ENCODE measurements around the gene SEPTIN10.
"Not testable (repeated sequence)": the region's sequence is repeated elsewhere in the genome, so short reads cannot be mapped to it uniquely, and the experiment has no call there.

SEPTIN10 gene

DNA sequence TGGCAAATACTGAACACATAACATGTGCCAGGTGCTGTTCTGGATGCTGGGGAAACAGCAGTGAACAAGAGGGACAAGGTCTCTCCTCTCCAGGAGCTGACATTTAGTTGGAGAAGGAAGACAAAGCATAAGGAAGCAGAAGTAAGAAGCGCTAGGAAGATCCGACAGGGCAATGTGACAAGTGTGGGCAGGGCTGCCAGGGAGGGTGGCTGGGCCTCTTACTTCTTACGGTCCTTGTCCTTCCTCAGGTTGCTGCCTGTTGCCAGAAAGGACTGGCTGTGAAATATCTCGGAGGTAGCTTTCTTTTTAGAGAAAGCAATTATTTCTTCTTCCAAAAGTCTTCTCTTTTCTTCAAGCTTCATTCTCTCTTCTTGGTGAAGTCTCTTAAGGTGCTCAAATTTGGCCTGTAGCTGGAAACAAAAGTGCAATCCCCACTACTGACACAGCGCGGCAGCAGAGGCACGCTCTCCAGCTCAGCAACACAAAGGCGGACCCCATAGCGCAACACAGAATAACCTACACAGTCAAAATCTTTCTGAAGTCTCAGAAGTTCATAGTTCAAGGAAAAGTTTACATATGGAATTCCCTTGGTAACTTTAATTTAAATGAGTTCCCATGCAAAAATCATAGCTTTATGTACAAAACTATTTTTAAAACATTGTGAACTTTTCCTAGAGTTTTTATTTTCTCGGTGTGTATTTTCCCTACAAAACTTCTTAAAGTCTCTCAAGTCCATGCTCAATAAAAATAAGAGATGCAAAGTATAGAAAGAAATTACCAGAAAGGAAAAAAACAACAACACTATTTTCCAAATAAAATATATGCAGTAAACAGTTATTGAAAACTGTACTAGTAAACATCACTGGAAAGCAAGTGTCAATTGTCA lies 67.7 kb downstream of the SEPTIN10 start:
- DNase-seq (ENCODE audit: low spot score) = peak; percentile 32

DNA sequence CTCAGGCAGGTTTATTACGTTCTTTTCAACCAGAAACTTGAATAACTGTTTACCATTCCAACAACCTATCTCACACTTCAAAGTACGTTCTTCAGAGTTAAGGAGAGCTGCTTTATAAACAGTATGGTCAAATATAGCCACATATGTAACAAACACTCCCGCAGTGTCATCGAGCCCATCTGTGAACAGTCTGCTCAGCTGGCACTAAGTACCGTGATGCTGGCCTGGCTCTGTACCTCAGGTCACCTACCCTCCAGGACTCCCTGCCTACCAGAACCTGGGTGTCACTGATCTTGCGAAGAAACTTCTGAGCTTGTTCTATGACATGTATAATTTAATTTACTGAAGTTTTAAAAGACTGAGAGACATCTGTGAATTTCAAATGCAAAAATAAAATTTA lies 71.4 kb downstream of the SEPTIN10 start:
- no peak for DNase-seq (ENCODE audit: low spot score)

DNA sequence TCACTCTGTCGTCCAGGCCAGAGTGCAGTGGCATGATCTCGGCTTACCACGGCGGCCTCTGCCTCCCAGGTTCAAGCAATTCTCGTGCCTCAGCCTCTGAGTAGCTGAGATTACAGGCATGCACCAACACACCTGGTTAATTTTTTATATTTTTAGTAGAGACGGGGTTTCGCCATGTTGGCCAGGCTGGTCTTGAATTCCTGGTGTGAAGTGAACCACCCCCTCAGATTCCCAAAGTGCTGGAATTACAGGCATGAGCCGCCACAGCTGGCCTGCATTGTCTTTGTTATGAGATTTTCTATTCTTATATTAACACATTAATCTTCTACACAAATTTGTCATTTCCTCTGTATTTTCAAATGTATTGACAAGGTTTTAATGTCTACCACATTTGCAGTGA lies 75.2 kb downstream of the SEPTIN10 start:
- no peak for DNase-seq (ENCODE audit: low spot score)

DNA sequence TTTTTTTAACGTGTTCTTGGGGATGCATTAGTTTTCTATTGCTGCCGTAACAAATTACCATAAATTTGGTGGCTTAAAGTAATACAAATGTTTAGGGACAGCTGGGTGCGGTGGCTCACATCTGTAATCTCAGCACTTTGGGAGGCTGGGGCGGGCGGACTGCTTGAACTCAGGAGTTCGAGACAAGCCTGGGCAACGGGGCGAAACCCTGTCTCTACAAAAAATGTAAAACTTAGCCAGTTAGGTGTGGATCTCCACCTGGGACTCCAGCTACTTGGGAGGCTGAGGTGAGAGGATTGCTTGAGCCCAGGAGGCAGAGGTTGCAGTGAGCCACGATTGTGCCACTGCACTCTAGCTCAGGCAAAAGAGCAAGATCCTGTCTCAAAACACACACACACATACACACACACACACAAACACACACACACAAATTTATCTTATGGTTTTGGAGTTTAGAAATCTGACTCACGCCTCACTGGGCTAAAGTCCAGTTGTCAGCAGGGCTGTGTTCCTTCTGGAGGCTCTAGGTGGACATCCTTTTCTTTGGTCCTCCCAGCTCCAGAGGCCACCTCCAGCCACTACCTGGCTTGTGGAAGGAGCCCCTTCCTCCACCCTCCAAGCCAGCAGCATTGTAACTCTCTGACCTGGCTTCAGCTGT lies 76.1 kb downstream of the SEPTIN10 start:
- no peak for DNase-seq (ENCODE audit: low spot score)

DNA sequence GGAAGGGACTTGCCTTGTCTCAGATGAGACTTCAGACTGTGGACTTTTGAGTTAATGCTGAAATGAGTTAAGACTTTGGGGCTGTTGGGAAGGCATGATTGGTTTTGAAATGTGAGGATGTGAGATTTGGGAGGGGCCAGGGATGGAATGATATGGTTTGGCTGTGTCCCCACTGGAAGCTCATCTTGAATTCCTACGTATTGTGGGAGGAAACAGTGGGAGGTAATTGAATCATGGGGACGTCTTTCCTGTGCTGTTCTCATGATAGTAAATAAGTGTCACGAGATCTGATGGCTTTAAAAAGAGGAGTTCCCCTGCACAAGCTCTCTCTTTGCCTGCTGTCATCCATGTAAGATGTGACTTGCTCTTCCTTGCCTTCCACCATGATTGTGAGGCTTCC lies 77.2 kb downstream of the SEPTIN10 start:
- DNase-seq (ENCODE audit: low spot score) = not testable (repeated sequence)

DNA sequence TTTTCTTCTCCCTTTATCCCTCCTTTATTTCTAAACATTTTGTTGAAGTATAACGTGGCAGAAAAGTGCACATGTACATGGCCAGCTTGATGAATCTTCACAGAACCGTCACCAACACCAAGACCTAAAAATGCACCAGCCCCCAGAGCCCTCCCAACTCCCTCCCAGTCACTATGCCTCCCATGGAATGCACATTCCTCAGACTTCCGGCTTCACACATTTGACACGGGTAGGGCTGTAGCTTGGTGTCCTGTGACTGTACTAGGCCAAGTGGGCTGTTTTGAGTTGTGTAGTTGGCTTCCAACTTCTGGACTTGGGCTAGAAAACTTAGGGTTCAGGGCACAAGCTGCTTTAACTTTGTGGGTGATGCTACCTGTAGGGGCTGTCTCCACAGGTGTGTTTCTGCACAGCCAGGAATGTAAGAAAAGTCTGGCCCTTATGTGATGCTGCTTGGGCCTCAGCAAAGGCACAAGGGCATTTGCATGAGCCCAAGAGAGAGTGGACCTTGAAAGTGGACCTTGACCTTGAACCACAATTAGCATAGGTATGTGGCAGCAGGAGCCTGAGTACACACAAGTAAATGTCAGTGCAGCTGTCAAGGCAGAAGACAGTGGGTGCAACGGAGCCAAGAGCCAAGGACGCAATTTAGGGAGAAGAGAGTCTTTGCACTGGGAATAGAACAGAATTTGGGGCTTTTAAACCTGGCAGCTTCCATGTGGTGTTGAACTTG lies 78.4 kb downstream of the SEPTIN10 start:
- no peak for DNase-seq (ENCODE audit: low spot score)

DNA sequence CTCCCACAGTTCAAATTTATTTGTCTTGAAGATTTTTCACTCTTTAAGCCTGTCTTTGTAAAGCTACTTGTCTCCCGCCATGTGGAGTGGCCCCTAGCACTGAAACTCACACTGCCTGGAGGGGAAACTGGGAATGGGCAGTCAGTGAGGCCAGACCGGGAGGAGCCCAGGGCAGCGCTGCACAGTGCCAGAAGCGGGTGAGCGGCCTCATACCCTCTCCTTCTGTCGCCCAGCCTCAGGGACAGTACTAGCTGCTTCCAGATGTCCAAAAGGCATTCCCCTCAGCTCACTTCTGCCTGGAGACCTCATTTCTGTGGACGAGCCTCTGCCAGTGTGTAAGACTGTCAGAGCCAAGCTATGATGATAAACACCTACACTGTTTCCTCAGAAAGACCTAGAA lies 79.9 kb downstream of the SEPTIN10 start:
- DNase-seq (ENCODE audit: low spot score) = no peak

DNA sequence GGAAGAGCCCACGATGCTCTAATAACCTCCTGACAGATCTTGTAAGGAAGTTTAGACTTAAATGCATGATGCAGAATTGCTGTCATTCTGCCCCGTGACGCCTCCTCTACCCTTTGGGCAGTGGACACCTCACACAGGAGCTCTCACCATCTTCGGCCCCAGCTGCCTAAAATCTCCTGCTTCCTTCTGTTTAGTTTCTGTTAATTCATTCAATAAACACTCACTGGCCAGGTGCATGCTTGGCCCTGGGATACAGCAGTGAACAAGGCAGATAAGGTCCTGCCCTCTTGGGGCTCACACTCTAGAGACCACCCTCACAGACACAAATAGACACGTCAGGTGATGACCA lies 81.1 kb downstream of the SEPTIN10 start:
- DNase-seq (ENCODE audit: low spot score) = no peak

DNA sequence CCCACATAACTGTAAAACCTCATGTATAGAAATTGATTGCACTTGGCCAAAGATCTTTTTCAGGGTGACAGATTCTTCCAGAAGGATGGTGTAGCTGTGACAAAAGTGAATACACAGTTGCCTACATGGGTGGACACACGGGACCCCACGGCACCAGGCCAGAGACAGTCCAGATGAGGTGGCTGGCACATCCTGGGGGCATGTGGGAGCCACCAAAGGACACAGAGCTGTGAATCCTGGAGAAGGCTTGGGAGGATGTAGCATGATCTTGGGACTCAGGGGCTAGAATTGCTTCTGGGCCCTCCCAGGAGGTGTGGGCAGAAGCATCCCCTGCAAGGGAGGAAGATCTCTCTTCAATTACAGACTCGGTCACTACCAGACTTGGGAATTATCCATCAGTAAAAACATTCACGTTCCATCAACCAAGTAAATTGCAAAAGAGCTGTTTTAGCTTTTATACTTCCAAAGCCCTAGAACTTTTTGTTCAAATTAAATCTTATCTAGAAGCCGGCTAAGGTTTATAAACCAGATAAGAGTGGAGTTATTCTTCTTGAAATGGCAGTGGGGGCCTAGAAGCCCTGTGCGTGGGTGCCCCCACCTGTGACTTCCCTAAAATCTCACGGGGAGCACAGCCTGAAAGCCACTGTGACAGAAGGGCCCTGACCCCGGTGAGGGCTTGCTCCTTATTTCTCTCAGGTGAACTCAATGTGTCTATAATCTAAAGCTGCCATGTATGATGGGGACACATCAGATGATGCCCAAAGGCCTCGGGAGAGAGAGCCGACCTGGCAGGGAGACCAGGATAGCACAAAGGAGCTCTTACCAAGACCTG lies 81.7 kb downstream of the SEPTIN10 start:
- DNase-seq (ENCODE audit: low spot score) = no peak

DNA sequence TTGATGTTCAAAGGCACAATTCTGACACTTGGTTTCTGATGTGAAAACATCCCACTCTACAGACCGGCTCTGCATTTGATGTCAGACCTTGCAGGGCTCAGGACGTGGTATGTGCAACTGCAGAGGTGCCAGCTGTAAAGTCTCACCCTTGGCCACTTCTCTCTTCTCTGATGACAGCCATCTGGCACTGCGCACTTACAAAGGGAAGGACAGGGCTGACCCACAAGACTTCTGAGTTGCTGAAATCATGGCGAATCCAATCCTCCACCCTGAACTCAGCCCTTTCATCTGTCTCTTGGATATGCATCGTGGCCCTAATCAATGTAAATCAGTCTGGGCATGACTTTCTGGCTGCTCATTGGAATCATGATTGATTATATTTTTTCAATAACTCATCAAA lies 82.5 kb downstream of the SEPTIN10 start:
- DNase-seq (ENCODE audit: low spot score) = no peak

DNA sequence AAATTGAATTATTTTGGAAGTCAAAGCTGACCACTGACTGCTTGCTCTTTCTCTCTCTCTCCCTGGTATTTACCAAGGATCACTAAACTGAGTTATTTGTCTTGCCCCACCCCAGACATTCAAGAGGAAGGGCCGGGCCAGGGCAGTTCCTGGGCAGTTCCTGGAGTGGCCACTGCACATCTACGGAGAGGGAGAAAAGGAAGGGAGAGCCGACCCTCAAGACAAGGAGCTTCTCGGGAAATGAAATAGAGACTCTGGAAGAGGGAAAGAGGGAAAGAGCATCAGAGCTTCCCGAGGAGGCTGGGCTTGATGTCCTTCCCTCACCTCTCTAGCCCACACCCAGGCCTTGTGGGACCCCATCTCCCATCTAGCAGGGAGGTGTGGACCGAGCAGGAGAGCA lies 83.1 kb downstream of the SEPTIN10 start:
- DNase-seq (ENCODE audit: low spot score) = no peak

DNA sequence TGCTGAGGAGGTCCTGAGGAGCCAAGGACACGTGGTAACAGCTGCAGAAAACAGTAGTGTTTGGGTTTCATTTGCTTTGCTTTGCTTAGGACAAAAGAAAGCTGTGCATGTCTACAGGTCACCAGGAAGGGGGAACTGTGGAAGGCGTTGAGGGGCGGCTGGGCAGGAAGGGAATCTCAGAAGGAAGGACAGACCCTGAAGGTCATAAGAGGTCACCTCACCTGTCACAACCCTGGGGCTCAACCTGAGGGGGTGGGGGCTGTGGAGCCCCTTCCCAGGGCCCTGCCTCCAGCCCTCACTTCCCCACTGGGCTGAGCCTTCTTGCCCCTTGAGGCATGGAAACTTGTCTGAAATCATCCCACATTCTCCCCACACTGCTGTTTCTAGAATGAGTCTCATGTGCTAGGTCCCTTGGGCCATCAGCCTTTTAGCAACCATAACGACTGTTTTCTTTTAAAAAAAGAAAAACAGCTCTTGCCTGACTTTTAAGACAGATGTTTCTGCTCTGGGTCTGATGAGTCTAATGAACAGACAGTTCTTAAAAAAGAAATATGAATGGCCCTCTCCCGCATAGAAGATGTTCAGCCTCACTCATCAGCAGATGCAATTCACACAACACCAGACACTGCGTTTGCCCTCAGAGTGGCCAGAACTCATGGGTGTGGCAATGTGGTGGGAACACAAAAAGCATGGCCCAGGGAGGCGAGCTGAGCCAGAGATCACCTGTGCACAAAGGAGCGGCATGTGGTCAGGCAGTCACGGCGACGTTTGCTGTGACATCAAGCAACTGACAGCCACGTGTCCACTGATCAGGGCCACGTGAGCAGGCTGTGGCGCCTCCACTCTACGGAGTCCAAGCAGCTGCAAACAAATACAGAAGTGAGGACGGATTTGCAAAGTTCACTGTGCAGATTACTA lies 84.0 kb downstream of the SEPTIN10 start:
- no peak for DNase-seq (ENCODE audit: low spot score)

DNA sequence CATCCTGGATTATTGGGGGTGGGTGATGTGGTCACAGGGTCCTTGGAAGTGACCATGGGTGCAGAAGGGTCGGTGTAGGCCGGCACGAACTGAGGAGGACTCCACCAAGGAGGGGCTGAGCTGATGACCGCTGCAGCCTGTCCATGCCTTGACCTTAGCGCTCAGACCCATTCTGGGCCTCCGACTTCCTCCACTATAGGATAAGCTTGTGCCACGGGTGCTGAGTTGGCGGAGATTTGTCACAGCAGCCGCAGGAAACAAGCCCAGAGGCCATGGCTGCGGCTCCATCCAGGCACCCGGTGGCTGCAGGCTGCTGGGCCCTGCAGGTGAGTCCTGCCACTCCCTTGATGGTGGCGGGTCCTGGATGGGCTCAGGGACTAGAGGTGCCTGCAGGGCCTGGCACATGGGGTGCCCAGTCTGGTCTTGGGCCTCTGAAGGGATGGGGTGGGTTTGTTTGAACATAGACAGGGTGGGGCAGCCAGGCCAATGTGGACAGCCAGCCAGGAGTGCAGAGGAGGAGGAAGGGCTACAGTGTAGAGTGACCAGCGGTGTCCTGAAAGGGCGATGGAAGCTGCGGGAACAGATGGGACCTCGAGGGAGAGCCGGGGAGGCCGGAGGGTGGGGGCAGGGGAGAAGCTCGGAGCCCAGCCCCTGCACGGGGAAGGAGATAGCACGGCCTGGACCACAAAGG lies 84.8 kb downstream of the SEPTIN10 start:
- no peak for DNase-seq (ENCODE audit: low spot score)

DNA sequence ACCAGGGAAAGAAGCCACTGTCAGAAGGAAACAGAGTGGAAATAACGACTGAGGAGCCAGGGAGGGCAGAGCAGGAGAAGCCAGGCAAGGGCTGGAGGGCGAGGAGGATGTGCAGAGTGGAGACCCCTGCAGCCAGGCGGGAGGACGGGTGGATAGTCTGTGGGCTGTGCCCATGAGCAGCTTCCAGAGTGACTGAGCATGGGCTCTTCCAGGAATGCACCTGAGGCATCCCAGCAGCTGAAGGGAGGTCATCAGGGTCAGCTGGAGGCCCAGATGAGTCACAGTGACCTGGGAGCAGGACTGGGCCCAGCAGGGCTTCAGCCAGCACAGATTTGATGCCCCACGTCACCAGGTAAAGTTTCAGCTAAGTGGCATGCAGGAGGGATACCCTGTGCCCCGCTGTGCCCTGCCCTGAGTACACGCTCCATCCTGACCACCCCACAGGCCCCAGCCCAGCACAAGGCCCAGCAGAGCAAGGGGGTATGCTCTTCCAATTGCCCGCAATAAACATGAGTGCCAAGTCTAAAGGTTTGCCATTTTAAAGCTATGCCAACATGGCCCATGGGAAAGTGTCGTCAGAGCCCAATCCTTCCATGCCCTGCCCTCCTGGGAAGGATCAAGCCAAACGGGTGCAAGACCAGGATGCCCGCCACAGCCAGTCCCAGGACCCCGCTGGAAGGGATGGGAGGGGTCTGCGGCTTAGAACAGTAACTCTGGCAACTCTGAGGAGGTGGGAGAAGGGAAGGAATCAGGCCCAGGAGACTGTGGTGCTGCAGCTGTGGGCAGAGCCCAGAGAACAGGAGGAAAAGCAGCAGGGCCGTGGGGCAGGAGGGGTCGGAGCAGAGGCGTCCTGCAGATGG lies 85.7 kb downstream of the SEPTIN10 start:
- DNase-seq (ENCODE audit: low spot score) = no peak

DNA sequence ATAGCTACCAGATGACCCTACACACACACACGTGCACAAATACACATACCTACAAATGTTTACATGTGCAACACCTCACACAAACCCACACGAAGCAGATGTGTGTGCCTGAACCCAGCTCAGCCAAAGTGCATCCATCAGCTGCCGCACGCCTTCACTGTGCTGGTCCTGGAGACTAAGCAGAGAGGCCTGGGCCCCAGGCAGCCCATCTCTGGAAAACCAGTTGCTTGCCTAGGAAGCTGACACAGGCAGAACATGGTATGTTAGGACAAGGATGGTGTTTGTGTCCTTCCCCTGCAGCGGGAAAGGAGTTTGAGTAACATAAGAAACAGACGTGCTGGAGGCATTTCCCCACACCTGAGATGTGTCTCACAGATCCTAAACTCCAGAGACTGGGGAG lies 86.7 kb downstream of the SEPTIN10 start:
- no peak for DNase-seq (ENCODE audit: low spot score)

DNA sequence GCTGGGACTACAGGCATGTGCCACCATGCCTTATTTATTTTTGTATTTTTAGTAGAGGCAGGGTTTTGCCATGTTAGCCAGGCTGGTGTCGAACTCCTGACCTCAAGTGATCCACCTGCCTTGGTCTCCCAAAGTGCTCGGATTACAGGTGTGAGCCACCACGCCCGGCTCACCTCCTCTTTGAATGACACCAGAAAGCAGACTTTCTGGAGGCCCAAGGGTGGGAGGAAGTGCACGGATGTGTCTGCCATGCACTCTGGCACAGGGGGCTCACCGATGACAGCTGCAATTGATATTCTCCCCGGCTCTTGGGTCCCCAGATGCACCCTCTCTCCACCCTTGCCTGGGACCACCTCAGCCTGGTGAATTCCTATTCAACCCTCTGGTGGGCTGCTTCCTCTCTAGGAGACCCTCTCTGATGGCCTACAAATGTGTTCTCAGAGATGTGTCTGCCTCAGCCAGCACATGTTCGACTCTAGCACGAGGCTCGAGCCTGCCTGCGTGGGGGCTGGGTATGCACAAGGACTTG lies 87.3 kb downstream of the SEPTIN10 start:
- DNase-seq (ENCODE audit: low spot score) = no peak

DNA sequence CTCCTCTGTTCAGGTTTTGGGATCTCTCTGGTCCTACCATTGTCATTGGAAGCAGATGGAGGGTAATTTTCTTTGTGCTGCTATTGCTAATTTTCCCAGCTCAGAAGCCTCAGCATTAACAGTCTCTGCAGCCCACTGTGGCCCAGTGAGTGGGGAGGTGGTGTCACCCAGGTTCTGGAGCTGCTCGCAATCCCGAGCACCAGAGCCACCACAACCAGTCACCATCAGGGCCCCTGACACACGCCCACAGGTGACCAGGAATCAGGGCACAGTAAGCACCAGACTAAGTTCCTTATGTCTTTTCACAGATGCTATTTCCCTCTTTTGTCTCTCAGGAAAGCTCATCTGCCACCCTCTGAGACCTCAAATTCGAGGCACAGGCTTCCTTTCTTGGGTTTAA lies 87.9 kb downstream of the SEPTIN10 start:
- DNase-seq (ENCODE audit: low spot score) = no peak

DNA sequence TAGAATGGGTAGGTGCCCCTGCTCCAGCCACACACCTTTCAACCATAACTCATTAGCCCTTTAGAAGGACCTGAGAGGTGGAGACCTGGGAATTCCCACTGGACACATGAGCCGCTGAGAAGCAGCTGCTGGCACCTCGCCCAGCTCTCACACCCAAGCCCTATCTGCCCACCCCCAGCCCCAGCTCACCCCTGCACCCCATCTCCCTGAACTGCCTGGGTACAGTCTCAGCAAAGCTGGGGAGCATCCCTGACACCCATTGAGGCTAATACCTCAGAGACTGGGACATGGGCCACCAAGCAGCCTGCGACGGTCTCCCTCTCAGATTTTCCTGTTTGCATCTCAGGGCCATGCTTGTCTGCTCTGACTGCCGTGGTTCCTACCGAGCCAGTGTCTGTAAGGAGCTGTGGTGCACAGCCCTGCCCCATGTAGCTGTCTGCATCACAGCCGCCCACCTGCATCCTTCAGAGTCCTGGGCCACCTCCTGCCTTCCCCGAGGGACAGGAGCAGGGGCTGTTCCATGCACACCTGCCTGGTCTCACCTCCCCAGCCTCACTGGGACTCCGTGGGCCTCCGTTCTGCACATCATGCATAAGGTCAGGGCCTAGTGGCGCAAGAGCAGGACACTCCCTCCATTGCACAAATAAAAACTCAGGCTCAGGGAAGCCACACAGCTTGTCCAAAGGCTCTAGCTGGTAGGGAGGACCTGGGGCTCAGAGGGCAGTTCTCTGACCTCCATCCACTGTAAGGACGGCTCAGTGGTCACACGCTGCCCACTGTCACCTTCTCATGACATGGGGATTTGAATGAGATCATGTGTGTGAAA lies 90.0 kb downstream of the SEPTIN10 start:
- no peak for DNase-seq (ENCODE audit: low spot score)
